Stimulated activated CD4-positive, alpha-beta T cell treated with anti-CD3 and anti-CD28 coated beads, TNF-alpha, amount 100 ng/mL, for 24 hours (primary cell): Measurements from ENCODE around the gene RPS6KC1.
"Not testable (repeated sequence)": the region's sequence is repeated elsewhere in the genome, so short reads cannot be mapped to it uniquely, and the experiment has no call there.

Source experiments
- DNase-seq, 3 experiments: peaks; one replicate each; pipeline ENCODE4 v3.0.0-alpha.2; 2020; ENCODE audit warnings: low read depth in 3 of 3

RPS6KC1 gene, protein sequence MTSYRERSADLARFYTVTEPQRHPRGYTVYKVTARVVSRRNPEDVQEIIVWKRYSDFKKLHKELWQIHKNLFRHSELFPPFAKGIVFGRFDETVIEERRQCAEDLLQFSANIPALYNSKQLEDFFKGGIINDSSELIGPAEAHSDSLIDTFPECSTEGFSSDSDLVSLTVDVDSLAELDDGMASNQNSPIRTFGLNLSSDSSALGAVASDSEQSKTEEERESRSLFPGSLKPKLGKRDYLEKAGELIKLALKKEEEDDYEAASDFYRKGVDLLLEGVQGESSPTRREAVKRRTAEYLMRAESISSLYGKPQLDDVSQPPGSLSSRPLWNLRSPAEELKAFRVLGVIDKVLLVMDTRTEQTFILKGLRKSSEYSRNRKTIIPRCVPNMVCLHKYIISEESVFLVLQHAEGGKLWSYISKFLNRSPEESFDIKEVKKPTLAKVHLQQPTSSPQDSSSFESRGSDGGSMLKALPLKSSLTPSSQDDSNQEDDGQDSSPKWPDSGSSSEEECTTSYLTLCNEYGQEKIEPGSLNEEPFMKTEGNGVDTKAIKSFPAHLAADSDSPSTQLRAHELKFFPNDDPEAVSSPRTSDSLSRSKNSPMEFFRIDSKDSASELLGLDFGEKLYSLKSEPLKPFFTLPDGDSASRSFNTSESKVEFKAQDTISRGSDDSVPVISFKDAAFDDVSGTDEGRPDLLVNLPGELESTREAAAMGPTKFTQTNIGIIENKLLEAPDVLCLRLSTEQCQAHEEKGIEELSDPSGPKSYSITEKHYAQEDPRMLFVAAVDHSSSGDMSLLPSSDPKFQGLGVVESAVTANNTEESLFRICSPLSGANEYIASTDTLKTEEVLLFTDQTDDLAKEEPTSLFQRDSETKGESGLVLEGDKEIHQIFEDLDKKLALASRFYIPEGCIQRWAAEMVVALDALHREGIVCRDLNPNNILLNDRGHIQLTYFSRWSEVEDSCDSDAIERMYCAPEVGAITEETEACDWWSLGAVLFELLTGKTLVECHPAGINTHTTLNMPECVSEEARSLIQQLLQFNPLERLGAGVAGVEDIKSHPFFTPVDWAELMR

DNA sequence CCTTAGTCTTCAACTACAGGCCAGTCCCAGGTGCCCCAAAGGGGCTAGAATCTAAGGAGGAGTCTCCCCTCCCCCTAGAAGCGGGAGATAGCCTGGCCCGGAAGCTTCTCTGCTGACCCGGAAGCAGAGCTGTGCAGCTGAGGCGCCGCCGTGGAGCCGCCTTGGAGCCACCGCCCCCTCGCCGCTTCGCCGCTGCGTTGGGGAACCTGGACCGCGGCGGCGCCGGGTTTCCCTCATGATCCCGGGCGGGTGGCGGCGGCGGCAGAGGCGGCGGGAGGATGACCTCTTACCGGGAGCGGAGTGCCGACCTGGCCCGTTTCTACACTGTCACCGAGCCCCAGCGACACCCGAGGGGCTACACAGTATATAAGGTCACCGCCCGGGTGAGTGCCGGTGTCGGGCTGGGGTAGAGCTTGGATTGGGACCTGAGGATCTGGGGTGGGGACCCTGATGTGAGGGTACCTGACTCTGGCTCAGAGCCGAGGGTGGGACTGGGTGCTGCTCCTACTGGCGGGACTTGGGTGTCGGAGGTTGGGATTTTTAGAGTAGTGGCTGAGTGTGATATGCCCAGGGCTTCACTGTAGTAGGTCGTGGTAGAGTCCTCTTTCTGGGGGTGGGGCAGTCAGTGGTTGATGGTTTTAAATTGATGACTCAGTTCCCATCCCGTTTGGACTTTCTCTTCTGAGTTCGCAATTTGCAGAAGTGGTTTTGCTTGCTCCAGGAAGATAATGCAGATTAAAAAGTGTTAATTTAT lies at the start of gene RPS6KC1:
TSS of gene RPS6KC1 (plus strand) at position 115 of the 754 bp plus-strand sequence. CDS start at position 279, 164 bp downstream.
- peak; percentile 77 to 84 (median 78) for DNase-seq

DNA sequence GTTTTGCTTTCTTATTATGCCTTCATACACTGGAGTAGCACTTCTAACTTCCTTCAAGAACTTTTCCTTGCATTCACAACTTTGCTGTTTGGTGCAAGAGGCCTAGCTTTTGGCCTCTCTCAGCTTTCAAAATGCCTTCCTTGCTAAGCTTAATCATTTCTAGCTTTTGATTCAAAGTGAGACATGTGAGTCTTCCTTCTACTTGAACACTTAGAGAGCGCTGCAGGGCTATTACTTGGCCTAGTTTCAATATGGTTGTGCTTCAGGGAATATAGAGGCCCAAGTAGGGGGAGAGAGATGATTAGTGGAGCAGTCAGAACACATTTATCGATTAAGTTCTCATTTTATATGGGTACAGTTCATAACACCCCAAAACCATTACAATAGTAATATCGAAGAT lies 47.8 kb upstream of the RPS6KC1 start:
- DNase-seq = no peak

DNA sequence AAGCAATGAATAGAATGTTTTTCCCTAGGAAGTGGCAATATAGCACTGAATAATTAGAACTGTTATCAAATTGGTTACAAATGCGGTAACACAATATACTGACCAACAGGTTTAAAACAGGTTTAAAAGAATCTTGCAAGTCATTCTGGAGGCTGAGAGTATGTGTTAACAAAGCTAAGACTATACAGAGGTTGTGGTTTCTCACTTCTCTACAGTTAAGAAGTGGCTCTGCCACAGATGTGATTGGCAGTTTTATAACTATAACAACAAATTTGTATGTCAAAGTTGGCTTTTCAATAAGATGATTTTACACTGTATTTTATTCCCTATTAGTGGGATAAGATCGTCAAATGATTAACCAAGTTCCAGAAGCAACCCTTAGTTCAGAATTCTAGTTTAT lies 42.5 kb upstream of the RPS6KC1 start:
- DNase-seq = no peak

DNA sequence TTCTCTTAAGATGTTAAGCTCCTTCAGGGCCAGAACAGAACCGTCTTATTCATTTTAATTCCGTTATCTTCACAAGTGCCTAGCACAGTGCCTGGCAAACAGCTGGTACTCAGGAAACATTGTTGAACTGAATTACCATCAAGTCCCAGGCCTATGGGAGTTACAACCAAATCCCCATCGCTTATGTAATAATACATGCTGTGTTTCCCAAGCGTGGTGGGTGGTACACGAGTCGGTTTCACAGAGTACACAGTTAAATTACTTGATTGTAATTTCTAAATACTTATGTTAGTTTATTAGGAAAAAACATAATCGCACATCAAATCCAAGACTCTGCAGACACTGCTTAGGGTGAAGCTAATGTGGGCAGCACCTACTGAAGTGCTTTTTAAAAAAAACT lies 36.4 kb upstream of the RPS6KC1 start:
- no peak for DNase-seq

DNA sequence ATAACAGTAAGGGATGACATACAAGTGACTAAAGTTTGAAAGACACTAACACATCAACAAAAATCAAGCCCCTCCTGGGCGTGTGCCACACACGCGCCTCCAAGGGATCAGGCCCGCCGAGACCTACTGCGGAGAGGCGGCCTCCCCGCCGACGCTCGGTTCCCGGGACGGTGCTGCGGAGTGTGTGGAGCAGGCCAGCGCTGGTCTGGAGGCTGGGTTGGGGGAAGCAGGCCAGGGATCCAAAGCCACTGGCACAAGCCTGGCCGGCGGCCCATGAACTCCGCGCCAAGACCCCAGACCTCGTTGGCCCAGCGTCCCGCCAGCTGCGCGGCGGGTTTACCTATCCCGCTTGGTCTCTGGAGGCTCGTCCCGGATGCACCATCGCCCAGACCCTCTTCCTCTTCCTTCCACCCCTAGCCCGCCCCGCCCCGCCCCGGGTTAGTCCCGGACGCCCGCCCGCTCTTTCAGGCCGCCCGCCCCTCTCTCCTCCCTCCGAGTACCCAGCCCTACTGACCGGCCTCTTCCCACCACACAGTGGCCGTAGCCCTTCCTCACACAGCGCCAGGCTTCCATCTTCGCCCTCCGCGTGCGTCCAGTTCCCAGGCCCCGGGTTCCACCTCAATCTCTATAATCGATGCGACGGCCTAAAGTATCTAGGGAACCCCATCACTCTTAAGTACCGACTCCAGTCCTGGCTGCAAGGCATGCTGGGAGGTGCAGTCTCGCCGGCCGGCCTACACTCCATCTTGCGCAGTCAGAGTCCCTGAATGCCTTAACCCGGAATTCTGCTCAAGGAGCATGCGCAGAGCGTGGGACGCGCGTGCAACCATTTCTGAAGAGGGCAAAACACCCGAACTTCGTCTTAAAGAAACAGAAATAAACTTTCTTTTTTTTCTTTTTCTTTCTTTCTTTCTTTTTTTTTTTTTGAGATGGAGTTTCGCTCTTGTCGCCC lies 35.7 kb upstream of the RPS6KC1 start, which contains the start of gene ANGEL2:
TSS of gene ANGEL2 (minus strand) at position 769 of the 952 bp plus-strand sequence. CDS start at position 573, 196 bp downstream.
- DNase-seq = peak; percentile 84 to 95 (median 94)

DNA sequence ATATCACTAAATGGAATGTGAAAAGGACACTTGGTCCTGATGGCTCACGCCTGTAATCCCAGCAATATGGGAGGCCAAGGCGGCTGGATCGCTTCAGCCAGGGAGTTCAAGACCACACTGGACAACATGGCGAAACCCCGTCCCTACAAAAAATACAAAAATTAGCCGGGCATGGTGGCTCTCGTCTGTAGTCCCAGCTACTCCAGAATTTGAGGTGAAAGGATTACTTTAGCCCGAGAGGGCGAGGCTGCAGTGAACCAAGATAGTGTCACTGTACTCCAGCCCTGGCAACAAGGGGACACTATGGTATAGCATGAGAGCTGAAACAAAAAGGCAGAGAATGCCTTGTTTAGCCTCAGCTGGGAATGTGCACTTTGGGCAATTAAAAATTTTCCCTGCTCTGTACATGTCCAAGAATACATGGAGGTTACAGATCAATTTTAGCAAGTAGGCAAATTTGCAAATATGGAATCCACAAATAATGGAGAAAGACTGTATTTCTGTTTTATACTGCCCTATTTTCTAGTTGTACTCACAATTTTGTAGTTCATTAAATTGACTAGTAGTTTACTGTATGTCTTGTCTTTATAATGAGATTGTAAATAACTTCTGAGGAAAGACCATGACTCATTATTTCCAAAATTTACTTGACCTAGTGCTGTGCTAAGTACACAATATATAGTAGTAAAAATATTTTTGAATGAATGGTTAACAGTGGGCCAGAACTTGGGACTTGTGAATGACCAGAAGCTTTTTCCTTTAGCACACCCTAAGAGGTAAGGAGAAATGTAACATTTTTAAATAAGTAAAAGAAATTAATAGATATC lies 33.4 kb upstream of the RPS6KC1 start:
- no peak for DNase-seq

DNA sequence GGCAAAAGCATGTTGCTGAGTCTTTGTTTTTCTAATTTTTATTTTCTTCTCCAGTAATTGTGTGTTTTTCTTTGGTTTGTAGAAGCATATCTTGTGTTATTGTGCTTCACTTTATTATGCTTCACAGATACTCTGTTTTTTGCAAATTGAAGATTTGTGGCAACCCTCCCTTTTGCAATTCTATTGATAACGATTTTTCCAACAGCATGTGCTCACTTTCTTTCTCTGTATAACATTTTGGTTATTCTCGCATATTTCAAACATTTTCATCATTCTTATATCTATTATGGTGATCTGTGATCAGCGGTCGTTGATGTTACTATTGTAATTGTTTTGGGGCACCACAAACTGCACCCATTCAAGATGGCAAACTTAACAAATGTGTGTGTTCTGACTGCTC lies 31.6 kb upstream of the RPS6KC1 start:
- no peak for DNase-seq

DNA sequence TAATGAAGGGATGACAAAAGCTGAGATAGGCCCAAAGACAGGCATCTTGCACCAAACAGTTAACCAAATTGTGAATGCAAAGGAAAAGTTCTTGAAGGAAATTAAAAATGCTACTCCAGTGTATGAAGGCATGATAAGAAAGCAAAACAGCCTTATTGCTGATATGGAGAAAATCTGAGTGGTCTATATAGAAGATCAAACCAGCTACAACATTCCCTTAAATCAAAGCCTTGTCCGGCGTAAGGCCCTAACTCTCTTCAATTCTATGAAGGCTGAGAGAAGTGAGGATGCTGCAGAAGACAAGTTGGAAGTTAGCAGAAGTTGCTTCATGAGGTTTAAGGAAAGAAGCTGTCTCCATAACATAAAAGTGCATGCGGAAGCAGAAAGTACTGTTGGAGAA lies 31.0 kb upstream of the RPS6KC1 start:
- no peak for DNase-seq

DNA sequence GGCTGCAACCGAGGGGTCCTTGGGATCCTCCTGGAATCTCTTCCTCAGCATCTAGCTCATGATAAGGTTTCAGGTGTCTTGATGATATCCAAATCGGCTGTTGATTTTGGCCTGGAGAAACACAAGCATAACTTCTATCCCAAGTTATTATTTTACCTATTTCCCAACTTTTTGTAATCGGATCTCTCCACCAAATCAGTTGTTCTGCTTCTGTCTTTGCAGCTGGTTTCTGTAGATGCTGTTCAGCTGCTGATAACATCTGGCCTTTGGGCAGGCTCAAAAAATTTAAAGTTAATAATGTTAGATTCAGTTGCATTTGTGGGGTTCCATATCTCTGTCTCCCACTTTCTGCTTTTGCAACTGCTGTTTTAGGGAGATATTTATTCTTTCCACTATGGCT lies 24.0 kb upstream of the RPS6KC1 start:
- not testable (repeated sequence) for DNase-seq

DNA sequence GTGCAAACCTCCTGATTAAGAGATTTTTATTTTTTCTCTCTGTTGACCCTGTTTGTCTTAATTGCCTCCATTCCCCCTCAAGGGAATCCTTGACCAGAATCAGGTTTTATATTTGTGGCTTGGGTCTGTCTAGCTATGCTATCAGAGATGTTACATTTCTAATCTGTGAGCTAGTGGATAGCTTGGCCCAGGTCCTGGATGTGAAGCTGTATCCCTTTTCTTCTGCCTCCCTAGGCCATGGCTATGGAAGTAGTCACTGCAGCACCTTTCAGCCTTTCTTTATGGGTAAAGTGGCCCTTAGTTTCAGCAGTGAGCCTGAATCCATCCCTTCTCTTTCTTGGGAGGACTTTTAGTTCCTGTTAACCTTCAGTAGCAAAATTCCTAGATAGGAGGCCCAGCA lies 18.4 kb upstream of the RPS6KC1 start:
- no peak for DNase-seq

DNA sequence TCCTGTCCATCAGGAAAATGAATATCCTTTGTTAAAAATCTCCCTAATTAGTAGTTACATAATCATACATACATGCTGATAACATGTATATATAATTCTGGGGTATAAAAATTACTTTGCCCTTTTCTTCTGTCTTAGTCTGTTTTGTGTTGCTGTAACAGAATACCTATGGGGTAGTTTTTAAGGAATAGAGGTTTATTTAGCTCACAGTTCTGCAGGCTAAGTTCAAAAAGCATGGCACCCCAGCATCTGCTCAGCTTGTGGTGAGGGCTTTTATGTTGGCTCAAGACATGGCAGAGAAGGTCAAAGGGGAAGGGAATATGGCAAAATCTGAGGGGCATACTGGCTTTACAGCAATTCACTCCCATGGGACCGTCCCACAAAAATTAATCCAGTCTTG lies 16.3 kb upstream of the RPS6KC1 start:
- DNase-seq = no peak

DNA sequence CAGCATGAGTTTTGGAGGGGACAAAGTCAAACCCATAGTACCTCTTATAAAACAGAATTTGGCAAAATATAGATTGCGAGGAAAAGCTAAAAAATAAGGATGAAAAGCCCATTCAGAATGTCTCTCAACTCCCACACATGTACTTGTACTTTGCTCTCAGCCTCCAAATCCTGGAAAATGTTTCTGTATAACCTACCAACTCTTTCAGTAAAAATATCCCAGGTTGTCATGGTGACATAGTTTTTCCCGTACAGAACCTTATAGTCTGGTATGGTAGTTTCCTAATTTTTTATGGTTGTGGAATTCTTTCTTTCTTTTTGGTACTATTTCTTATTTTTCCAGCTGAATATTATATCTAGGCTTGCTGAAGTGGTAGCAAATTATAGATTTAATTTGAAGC lies 15.5 kb upstream of the RPS6KC1 start:
- DNase-seq = no peak

DNA sequence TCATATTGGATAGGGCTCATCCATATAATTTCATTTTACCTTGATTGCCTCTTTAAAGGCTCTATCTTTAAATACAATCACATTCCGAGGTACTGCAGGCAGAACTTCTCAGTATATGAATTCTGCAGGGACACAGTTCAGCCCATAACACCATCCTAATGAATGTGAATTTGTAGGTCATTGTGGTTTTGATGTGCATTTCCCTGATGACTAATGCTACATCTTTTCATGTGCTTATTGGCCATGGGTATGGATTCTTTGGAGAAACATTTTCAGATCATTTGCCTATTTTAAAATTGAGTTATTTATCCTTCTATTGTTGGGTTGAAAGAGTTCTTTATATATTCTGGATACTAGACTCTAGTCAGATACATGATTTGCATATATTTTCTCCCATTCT lies 9.6 kb upstream of the RPS6KC1 start:
- no peak for DNase-seq

DNA sequence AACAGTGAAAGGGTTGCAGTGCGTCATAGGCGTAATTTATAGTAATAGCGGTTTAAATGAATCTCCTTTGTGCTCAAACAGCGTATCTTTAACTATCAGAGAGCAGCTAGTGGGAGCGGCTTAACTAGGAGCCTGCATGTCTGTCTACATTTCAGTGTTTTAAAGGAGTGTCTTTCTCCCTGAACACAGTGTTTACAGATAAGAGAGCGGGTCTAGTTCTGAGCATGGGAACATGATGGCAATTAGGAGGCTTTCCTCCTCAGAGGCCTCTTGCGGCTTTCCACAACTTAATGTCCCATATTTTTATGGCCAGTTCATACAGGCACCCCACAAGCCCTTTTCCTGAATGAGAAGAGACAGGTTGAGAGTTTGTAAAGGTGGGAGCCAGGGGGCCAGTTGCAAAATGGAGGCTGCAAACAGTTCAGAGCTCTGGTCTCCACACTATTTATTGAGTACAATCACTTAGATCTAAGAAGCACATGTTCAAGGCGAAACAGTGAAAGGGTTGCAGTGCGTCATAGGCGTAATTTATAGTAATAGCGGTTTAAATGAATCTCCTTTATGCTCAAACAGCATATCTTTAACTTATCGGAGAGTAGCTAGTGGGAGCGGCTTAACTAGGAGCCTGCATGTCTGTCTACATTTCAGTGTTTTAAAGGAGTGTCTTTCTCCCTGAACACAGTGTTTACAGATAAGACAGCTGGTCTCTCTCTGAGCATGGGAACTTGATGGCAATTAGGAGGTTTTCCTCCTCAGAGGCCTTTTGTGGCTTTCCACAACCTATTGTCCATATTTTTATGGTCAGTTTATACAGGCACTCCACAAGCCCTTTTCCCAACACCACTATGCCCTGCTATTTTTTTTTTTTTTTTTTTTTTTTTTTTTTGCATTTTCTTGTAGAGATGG lies 5.5 kb upstream of the RPS6KC1 start:
- DNase-seq = not testable (repeated sequence)

DNA sequence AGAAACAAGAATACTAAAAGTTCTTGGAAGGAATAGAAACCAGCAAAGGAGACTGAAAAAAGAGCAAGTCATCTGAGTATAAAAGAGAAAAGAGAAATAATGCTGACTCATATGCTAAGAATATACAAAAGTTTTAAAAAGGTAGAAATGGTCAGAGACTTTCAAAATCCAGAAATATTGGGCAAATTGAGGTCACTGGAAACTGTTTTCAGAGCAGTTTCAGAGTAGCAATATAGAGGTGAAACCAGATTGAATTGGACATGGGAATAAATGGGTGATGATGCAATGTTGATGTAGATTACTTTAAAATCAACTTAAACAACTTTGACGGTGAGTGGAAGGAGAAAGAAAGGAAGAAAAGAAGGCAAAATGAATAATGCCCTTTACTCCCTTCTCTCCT lies 1.8 kb upstream of the RPS6KC1 start:
- DNase-seq = no peak

DNA sequence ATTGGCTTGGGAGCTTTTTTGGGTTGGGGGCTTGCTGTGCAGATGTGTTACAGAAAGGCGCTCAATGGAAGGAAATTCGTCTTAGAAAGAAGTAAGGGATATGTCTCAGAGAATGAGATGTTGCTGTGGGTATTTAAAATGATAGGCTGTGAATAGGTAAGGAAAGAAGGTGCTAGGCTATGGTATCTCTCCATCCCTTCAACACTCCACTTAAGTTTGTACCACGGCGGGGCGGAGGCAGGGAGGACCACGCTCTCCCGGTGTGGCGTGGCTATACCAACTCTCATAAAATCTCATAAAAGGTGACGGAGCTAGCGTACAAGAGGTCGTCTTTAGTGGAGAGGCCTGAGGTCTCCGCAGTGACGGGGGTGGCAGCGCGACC lies 305 bp upstream of the RPS6KC1 start:
- no peak for DNase-seq

DNA sequence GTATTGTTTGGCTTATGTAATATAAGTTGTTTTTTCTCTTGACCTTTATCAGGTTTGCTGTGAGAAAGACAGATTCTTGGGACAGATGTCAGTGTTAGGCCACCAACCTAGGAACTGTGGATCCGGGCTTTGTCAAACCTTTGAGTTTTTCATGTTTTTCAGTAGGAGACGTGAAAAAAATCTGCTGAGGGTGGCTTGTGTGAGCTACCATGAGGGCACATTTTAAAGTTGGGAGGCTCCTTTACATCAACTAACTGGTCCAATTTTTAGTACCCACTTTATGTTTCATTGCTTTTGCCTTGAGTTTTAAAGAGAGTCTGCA lies 801 bp downstream of the RPS6KC1 start:
- DNase-seq = no peak

DNA sequence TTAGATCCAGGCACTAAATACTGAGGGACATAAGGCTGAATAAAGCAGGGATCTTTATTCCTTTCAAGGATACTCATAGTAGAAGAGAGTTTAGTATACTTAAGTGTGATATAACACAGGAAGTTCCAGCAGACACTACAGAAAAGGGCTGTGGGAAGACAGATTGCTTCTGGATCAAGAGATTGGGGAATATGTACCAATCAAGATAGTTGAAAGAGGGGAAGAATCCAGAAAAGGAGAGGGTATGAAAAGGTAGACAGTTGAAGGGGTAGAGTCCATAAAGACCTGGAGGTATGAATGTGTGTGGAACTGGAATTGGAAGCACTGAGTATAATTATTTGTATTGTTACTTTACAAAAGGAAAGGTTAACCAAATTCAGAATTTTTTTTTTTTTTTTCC lies 2.4 kb downstream of the RPS6KC1 start:
- DNase-seq = no peak

DNA sequence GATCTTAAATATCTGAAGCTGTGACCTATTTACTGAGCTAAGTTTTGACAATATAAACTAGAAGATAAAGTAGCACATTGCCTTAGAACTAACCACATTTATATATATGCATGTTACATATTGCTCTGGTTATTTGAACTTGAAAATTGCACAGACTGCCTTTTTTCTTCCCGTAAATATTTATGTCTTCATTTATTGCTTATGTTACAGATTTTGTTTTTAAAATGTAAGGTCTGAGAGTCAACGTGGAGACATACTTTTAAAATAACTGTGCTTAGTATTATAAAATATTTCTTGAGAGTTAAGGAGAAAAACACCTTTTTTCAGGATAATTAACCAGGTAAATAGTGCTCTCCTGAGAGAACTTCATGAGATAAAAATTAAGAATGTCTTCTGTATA lies 3.1 kb downstream of the RPS6KC1 start:
- DNase-seq = no peak
